GM23248 (cell line): ENCODE results near the gene OR10G7. TPM values are rescaled to one million over a fixed set of nuclear protein-coding genes. Genes with fewer than 3 reads are reported as not detected.

Experiments
- DNase-seq: peaks from one replicate; pipeline ENCODE4 v3.0.0-alpha.2; 2015
- H2AFZ ChIP-seq: fragments of 200-600 bp; sonication (generic); 2 replicates; pipeline ENCODE4 v1.6.1; 2016; ENCODE audit warnings: antibody characterized with exemption
- H3F3A ChIP-seq: fragments of 200-600 bp; sonication (generic); 2 replicates; pipeline ENCODE4 v1.6.1; 2016; ENCODE audit warnings: mild to moderate bottlenecking, antibody characterized with exemption, mixed run types; ENCODE audit not compliant: insufficient read depth
- H3K27ac ChIP-seq: fragments of 200-600 bp; sonication (generic); 2 replicates; pipeline ENCODE4 v1.5.1; 2016; ENCODE audit warnings: mild to moderate bottlenecking
- H3K27me3 ChIP-seq: fragments of 200-600 bp; sonication (generic); replicated peaks from 2 replicates; pipeline ENCODE4 v1.6.1; 2016; ENCODE audit warnings: mild to moderate bottlenecking; ENCODE audit not compliant: insufficient read depth
- H3K36me3 ChIP-seq: fragments of 200-600 bp; sonication (generic); 2 replicates; pipeline ENCODE4 v1.6.1; 2016; ENCODE audit warnings: low read depth, mild to moderate bottlenecking
- H3K4me1 ChIP-seq: fragments of 200-600 bp; sonication (generic); 2 replicates; pipeline ENCODE4 v1.6.1; 2016; ENCODE audit warnings: mild to moderate bottlenecking; ENCODE audit not compliant: insufficient read depth
- H3K4me2 ChIP-seq: fragments of 200-600 bp; sonication (generic); one replicate; pipeline ENCODE4 v1.6.1; 2016; ENCODE audit warnings: mild to moderate bottlenecking; ENCODE audit not compliant: unreplicated experiment
- H3K4me3 ChIP-seq: fragments of 200-600 bp; sonication (generic); 2 replicates; pipeline ENCODE4 v1.5.1; 2016; ENCODE audit warnings: mild to moderate bottlenecking
- H3K79me2 ChIP-seq: fragments of 200-600 bp; sonication (generic); 2 replicates; pipeline ENCODE4 v1.6.1; 2016; ENCODE audit warnings: mild to moderate bottlenecking; ENCODE audit not compliant: insufficient read depth
- H3K9ac ChIP-seq: fragments of 200-600 bp; sonication (generic); 2 replicates; pipeline ENCODE4 v1.6.1; 2016; ENCODE audit warnings: mild to moderate bottlenecking
- H3K9me2 ChIP-seq: fragments of 200-600 bp; sonication (generic); 2 replicates; pipeline ENCODE4 v1.6.1; 2016; ENCODE audit warnings: mixed run types, mild to moderate bottlenecking, moderate library complexity; ENCODE audit not compliant: insufficient read depth
- H3K9me3 ChIP-seq: fragments of 200-600 bp; sonication (generic); one replicate; pipeline ENCODE4 v1.6.1; 2017; ENCODE audit warnings: low read depth
- H4K20me1 ChIP-seq: fragments of 200-600 bp; sonication (generic); 2 replicates; pipeline ENCODE4 v1.6.0; 2016; ENCODE audit not compliant: insufficient read depth
- EZH2 ChIP-seq: fragments of 200-600 bp; sonication (generic); IDR thresholded peaks from 2 replicates; pipeline ENCODE4 v1.6.1; 2018; ENCODE audit warnings: antibody characterized with exemption, mild to moderate bottlenecking; ENCODE audit not compliant: insufficient read depth, poor library complexity, severe bottlenecking
- EZH2phosphoT487 ChIP-seq: fragments of 200-600 bp; sonication (generic); IDR thresholded peaks from 2 replicates; pipeline ENCODE4 v1.6.1; 2018; ENCODE audit warnings: antibody characterized with exemption, moderate library complexity, mild to moderate bottlenecking, low read depth; ENCODE audit not compliant: insufficient read depth
- WGBS, 2 experiments: methylation state at CpG; one replicate each; pipeline ENCODE4 v1.1.6; 2015 to 2017; ENCODE audit warnings: low lambda C conversion rate in 2 of 2, low coverage in 1 of 2; ENCODE audit errors: missing lambda C conversion rate in 2 of 2; 5-methylcytosine and 5-hydroxymethylcytosine counted together
- in situ Hi-C: fragments of 300-500 bp; cut with MboI; formaldehyde crosslinking; loops from 2 replicates; pipeline ENCODE4 v1.15.0; 2020
- polyA plus RNA-seq: library from polyadenylated mRNA; unstranded; fragments of >200 nt; fragmentation: Nextera tagmentation; extraction: Ambion mirVana; gene quantifications from 2 replicates; pipeline ENCODE4 v1.2.1, GENCODE V29; 2016
- total RNA-seq: library from RNA; depleted of rRNA; stranded (reverse); fragments of >200 nt; shearing (Covaris generic); gene quantifications from 2 replicates; pipeline ENCODE4 v1.2.3, GENCODE V29; 2014

OR10G7 gene
- total and polyA plus RNA-seq, 2 experiments from 2014 or later, result not detected

DNA sequence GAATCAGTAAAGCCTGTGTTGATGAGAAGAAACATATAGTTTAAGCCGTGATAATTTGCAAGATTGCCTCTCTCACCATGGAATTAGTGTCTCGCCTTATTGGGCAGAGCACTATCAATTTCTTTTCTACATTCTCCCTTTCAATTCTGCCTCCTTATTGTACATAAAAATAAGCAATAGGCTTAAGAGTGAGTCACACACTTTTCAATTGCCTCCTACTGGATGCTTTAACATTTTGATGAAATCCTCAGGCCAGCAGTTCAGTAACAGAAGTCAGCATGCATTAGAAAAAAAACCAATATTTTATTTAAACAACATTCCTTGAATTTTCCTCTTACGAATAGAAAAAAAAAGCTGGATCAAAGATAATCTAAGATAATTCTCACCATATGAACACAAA is 40.4 kb upstream of the OR10G7 start:
- Histone ChIP-seq H2AFZ (no peak overlapping the region), H3K36me3 (no peaks in the 10 kb centered on the region), H3K9me2 (no peaks in the 10 kb centered on the region), H3K4me1 (no peaks in the 10 kb centered on the region), H3K9ac (no peak overlapping the region), H3K27me3 (peaks cover 48% of the 10 kb centered on the region), H3F3A (no peaks in the 10 kb centered on the region), H3K4me2 (no peak overlapping the region), H3K79me2 (no peaks in the 10 kb centered on the region), H3K27ac (no peak overlapping the region), H4K20me1 (no peaks in the 10 kb centered on the region), H3K4me3 (no peak overlapping the region), H3K9me3 (no peaks in the 10 kb centered on the region)
- TF ChIP-seq EZH2phosphoT487 (no peak), EZH2 (no peak)
- 68 to 76% methylated on average over 3 of the region's 3 CpGs for WGBS, 2 experiments
- DNase-seq, result no peak
- in situ Hi-C loops, result no loop called here

DNA sequence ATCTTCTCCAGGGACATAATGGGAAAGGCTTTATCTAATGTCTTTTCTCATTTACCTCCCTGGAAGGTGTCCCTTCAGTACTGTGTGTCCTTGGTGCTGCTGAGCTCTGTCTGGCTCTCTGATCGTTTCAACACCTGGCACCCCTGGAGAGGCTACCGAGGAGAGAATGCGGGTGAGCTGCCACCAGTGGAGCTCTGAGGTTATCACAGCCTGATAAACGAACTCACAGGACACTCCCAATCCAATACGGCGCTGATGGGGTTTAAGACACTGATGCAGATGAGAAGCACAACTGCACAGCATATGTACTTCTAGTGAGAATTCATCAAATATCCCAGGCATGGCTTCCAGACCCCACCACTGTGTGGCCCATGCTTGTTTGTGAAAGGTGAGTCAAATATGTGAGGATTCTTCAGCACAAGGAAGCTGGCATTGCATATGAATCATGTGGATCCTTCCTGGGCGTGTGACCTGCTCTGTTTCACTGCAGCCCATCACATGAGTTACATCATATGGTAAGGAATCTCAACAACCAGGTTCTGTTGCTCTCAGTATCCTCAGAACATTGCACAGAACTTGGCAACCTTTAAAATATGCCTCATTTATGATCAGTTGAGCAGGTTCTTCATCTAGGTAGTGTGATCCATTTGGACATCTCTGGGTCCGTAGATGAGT is 39.3 kb upstream of the OR10G7 start:
- no peak for TF ChIP-seq EZH2
- no peak for TF ChIP-seq EZH2phosphoT487
- H3K27ac ChIP-seq, result no peak overlapping the region
- H3K27me3 ChIP-seq, result peaks cover 58% of the 10 kb centered on the region
- no peaks in the 10 kb centered on the region for H3K9me2 ChIP-seq
- no peak overlapping the region for H2AFZ ChIP-seq
- H3K79me2 ChIP-seq, result no peaks in the 10 kb centered on the region
- H3K4me2 ChIP-seq, result no peak overlapping the region
- H3K4me3 ChIP-seq, result no peak overlapping the region
- H4K20me1 ChIP-seq, result no peaks in the 10 kb centered on the region
- DNase-seq, result no peak
- WGBS, 2 experiments, result 67 to 70% methylated on average over 8 of the region's 8 CpGs
- no peaks in the 10 kb centered on the region for H3F3A ChIP-seq
- H3K9me3 ChIP-seq, result no peaks in the 10 kb centered on the region
- in situ Hi-C loops, result no loop called here
- no peak overlapping the region for H3K9ac ChIP-seq
- H3K4me1 ChIP-seq, result no peaks in the 10 kb centered on the region
- H3K36me3 ChIP-seq, result no peaks in the 10 kb centered on the region

DNA sequence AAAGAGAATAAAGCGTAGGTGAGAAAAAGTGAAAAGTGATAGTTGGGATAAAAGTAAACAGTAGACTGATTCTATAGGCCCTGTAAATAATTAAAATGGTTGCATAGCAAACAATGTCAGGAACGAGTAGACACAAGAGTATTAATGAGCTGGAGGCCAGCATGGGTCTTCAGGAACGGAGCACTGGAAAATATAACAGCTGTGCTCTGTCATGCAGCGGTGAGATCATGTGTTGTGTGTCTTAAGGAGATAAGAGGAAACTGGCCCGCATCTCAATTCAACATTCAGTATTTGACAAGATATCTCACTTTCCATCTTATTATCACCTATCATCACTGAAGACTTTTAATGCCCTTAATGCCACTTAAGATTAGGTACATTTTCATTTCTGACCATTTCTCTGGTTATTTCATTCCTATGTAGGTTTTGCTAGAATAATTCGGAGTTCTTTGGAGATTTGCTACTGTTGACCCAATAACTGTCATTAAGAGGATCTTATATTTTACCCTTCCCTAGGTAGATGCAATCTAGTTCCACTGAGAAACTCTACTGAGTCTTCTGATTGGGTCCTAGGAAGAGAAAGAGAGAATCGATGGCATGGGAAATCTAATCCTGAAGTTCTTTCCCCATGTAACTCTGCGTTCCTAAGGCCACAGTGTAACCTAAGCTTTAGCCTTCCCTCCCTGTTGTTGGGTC is 38.7 kb upstream of the OR10G7 start:
- 64 to 66% methylated on average over 8 of the region's 8 CpGs for WGBS, 2 experiments
- no peaks in the 10 kb centered on the region for H4K20me1 ChIP-seq
- TF ChIP-seq EZH2 (no peak), EZH2phosphoT487 (no peak)
- peaks cover 58% of the 10 kb centered on the region for H3K27me3 ChIP-seq
- H3K79me2 ChIP-seq, result no peaks in the 10 kb centered on the region
- H3K4me3 ChIP-seq, result no peak overlapping the region
- no peak overlapping the region for H3K27ac ChIP-seq
- in situ Hi-C loops, result loop anchor here (10.0 kb wide), 1 partner anchor 115 kb away; no protein-coding TSS in a partner anchor
- DNase-seq, result no peak
- no peak overlapping the region for H2AFZ ChIP-seq
- H3K9me3 ChIP-seq, result no peaks in the 10 kb centered on the region
- no peak overlapping the region for H3K4me2 ChIP-seq
- no peaks in the 10 kb centered on the region for H3K36me3 ChIP-seq
- H3K9me2 ChIP-seq, result no peaks in the 10 kb centered on the region
- no peaks in the 10 kb centered on the region for H3K4me1 ChIP-seq
- no peak overlapping the region for H3K9ac ChIP-seq
- H3F3A ChIP-seq, result no peaks in the 10 kb centered on the region

DNA sequence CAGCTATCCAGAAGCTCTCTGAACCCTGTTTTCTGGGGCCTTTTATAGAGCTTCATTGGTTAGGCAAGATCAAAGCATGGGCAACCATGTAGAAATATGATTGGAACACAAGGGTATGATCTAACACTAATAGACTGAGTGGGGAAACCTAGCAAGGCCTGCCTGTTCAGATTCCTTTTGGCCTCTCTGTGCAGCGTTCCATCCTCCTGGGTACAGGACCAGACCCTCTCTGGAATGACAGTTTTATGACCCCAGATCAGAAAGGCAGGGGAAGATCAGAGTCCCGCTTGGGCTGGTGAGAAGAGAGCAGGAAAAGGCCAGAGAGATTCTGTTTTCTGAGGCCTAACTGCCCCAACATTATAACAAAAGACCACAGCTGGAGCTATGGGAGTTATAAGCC is 37.5 kb upstream of the OR10G7 start:
- no peaks in the 10 kb centered on the region for H3K9me3 ChIP-seq
- no peak overlapping the region for H3K4me3 ChIP-seq
- H3K27ac ChIP-seq, result no peak overlapping the region
- peaks cover 52% of the 10 kb centered on the region for H3K27me3 ChIP-seq
- no peaks in the 10 kb centered on the region for H3K9me2 ChIP-seq
- no peaks in the 10 kb centered on the region for H3K4me1 ChIP-seq
- in situ Hi-C loops, result loop anchor here (10.0 kb wide), 1 partner anchor 116 kb away; no protein-coding TSS in a partner anchor
- H3K79me2 ChIP-seq, result no peaks in the 10 kb centered on the region
- TF ChIP-seq EZH2phosphoT487 (no peak), EZH2 (no peak)
- no peak overlapping the region for H3K4me2 ChIP-seq
- DNase-seq, result no peak
- H2AFZ ChIP-seq, result no peak overlapping the region
- 73 to 77% methylated on average over 2 of the region's 2 CpGs for WGBS, 2 experiments
- H3K36me3 ChIP-seq, result no peaks in the 10 kb centered on the region
- no peaks in the 10 kb centered on the region for H3F3A ChIP-seq
- no peaks in the 10 kb centered on the region for H4K20me1 ChIP-seq
- no peak overlapping the region for H3K9ac ChIP-seq
